HCT116 (cell line): ENCODE data around the gene ZNF532. TPM values are rescaled to one million over a fixed set of nuclear protein-coding genes. Genes with fewer than 3 reads are reported as not detected.

Experiments used
- ATAC-seq: fragments of 200-7000 bp; cut with Tn5 transposase; 2 replicates; pipeline ENCODE4 v1.9.1; 2020; ENCODE audit warnings: mild to moderate bottlenecking, moderate library complexity
- BruUV-seq: library from RNA; stranded (reverse); fragments of 400-500 nt; replicated peaks from 2 replicates; lab custom pipeline; 2021; lab: Mats Ljungman, UMichigan
- CTCF ChIA-PET: fragments of 300-600 bp; sonication (Branson Sonifier 250); formaldehyde crosslinking; loops from one replicate; lab custom pipeline; 2021; ENCODE audit warnings: antibody characterized with exemption; lab: Charles Lee
- POLR2A ChIA-PET: fragments of 300-600, 350-600 bp; sonication (Branson Sonifier 250); formaldehyde crosslinking; loops from one replicate; lab custom pipeline; 2021; ENCODE audit warnings: antibody characterized with exemption; lab: Charles Lee
- RAD21 ChIA-PET, 2 experiments: fragments of 300-600 bp; sonication (Branson Sonifier 250); formaldehyde crosslinking; loops; one replicate each; lab custom pipeline; 2023; ENCODE audit warnings: low total read pairs in 2 of 2; ENCODE audit not compliant: uncharacterized antibody in 2 of 2, unreplicated experiment in 2 of 2, low non-redundant PET in 1 of 2; lab: Charles Lee
- DNase-seq: peaks from one replicate; pipeline ENCODE4 v3.0.0-alpha.2; 2010; ENCODE audit warnings: low read depth, low spot score
- H2AFZ ChIP-seq: fragments of 200-600 bp; shearing (Covaris generic), sonication (generic); 2 replicates; pipeline ENCODE4 v1.6.1; 2017; ENCODE audit warnings: low read depth, mixed run types, mixed read lengths, antibody characterized with exemption, low read length; ENCODE audit not compliant: poor library complexity, severe bottlenecking
- H3K27ac ChIP-seq: 2 replicates; pipeline ENCODE4 v1.5.1; 2012; ENCODE audit warnings: low read depth, low read length
- H3K27me3 ChIP-seq: fragments of 200-600 bp; sonication (generic); 2 replicates; pipeline ENCODE4 v1.6.1; 2016; ENCODE audit warnings: mixed run types, low read length, mixed read lengths; ENCODE audit not compliant: insufficient read depth
- H3K36me3 ChIP-seq, 2 experiments: fragments of 200-500 bp in 1 of 2; fragments of 200-600 bp in 1 of 2; sonication (Bioruptor generic) in 1 of 2; sonication (generic) in 1 of 2; 2 replicates each; pipeline versions ENCODE4 v1.5.1 to v1.6.1; 2014 to 2016; ENCODE audit warnings: low read length in 2 of 2, inconsistent platforms in 1 of 2, mixed read lengths in 1 of 2, mixed run types in 1 of 2; ENCODE audit not compliant: insufficient read depth in 2 of 2, control insufficient read depth in 1 of 2
- H3K4me1 ChIP-seq, 2 experiments: fragments of 200-600 bp in 1 of 2; sonication (generic) in 1 of 2; 2 replicates each; pipeline versions ENCODE4 v1.5.1 to v1.6.1; 2012 to 2017; ENCODE audit warnings: low read length in 2 of 2, inconsistent platforms in 1 of 2, mild to moderate bottlenecking in 1 of 2, mixed read lengths in 1 of 2, mixed run types in 1 of 2, moderate library complexity in 1 of 2; ENCODE audit not compliant: insufficient read depth in 2 of 2, control insufficient read depth in 1 of 2
- H3K4me2 ChIP-seq: fragments of 200-600 bp; sonication (generic); 2 replicates; pipeline ENCODE4 v1.6.1; 2017; ENCODE audit warnings: mixed run types, low read length, mixed read lengths
- H3K4me3 ChIP-seq, 2 experiments: fragments of 200-600 bp in 1 of 2; sonication (generic) in 1 of 2; replicated peaks in 1 of 2; 2 replicates each; pipeline ENCODE4 v1.5.1; 2011 to 2016; ENCODE audit warnings: low read length in 2 of 2, control low read depth in 1 of 2, low read depth in 1 of 2, mild to moderate bottlenecking in 1 of 2, mixed read lengths in 1 of 2, mixed run types in 1 of 2
- H3K79me2 ChIP-seq: fragments of 200-600 bp; sonication (generic); 2 replicates; pipeline ENCODE4 v1.6.1; 2017; ENCODE audit warnings: mild to moderate bottlenecking, mixed run types, low read length, moderate library complexity, mixed read lengths; ENCODE audit not compliant: insufficient read depth
- H3K9ac ChIP-seq: fragments of 200-600 bp; sonication (generic); 2 replicates; pipeline ENCODE4 v1.6.1; 2016; ENCODE audit warnings: low read length, mixed read lengths
- H3K9me2 ChIP-seq: fragments of 200-600 bp; sonication (generic), shearing (Covaris generic); 2 replicates; pipeline ENCODE4 v1.6.1; 2017; ENCODE audit warnings: mixed run types, mild to moderate bottlenecking, moderate library complexity; ENCODE audit not compliant: insufficient read depth
- H3K9me3 ChIP-seq, 2 experiments: fragments of 200-500 bp in 1 of 2; fragments of 200-600 bp in 1 of 2; sonication (Bioruptor generic) in 1 of 2; sonication (generic) in 1 of 2; 2 replicates each; pipeline ENCODE4 v1.6.1; 2014 to 2017; ENCODE audit warnings: low read length in 2 of 2, mixed read lengths in 2 of 2, inconsistent platforms in 1 of 2, low read depth in 1 of 2, mild to moderate bottlenecking in 1 of 2, mixed run types in 1 of 2, moderate library complexity in 1 of 2; ENCODE audit not compliant: control insufficient read depth in 1 of 2, insufficient read depth in 1 of 2
- H4K20me1 ChIP-seq: fragments of 200-600 bp; sonication (generic), shearing (Covaris generic); 2 replicates; pipeline ENCODE4 v1.6.1; 2017; ENCODE audit warnings: mixed run types, mild to moderate bottlenecking, moderate library complexity; ENCODE audit not compliant: insufficient read depth
- CBX3 ChIP-seq: IDR thresholded peaks from 2 replicates; pipeline ENCODE4 v1.6.1; 2012; ENCODE audit warnings: low read depth
- CEBPB ChIP-seq: IDR thresholded peaks from 2 replicates; pipeline ENCODE4 v1.6.1; 2012; ENCODE audit warnings: low read depth
- ELF1 ChIP-seq: IDR thresholded peaks from 2 replicates; pipeline ENCODE4 v1.6.1; 2012; ENCODE audit warnings: low read depth, borderline replicate concordance
- JUND ChIP-seq: IDR thresholded peaks from 2 replicates; pipeline ENCODE4 v1.6.1; 2012
- POLR2AphosphoS5 ChIP-seq: IDR thresholded peaks from 2 replicates; pipeline ENCODE4 v1.6.1; 2011; ENCODE audit warnings: mild to moderate bottlenecking, low read depth, low read length, moderate library complexity
- RAD21 ChIP-seq: IDR thresholded peaks from 2 replicates; pipeline ENCODE4 v1.6.1; 2012; ENCODE audit warnings: low read depth, mild to moderate bottlenecking
- TCF7L2 ChIP-seq: IDR thresholded peaks from 2 replicates; pipeline ENCODE4 v1.7.0; 2011; ENCODE audit warnings: borderline replicate concordance, inconsistent platforms; ENCODE audit not compliant: insufficient read depth, insufficient read length; ENCODE audit errors: extremely low read depth
- ZNF274 ChIP-seq: fragments of 200-500 bp; sonication (Bioruptor generic); IDR thresholded peaks from 2 replicates; pipeline ENCODE4 v1.6.1; 2014; ENCODE audit warnings: mild to moderate bottlenecking, low read depth, low read length, inconsistent platforms
- intact Hi-C: fragments of 100-400 bp; cut with micrococcal nuclease; formaldehyde crosslinking; loops from 2 replicates; pipeline ENCODE4 v1.10.0; 2022
- total RNA-seq: library from RNA; stranded (reverse); gene quantifications from one replicate; pipeline ENCODE4 v1.2.1, GENCODE V29; 2021; ENCODE audit not compliant: unreplicated experiment

ZNF532 gene
- total RNA-seq, 1 experiment from 2014 or later = 11.6 TPM

DNA sequence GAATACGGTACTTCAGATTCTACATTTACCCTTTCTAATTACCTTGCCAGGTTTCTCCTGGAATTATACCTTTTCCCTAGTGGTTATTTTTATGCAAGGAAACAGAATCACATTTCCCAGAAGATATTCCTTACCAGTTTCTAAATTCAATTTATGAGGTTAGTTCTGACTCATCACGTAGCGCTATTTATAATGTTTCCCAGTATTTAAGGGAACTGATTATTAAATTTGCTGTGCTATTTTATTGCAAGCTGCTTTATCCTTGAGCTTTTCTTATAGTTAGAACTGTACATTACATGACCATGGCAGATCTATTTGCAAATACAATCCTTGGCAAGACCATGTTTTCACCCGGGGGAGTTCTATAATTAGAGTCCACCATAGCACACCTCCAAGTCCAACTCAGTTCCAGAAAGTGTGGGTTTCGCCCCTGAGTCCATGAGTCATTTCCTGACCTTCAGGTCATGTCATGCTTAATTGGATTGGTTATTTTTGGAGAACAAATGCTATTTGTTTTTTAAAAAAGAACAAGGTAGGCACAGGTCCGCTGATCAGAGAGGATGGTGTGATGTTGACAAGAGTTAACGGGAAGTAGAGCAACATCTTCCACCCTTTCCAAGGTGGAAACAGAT, 126.6 kb downstream of the ZNF532 start (continued):
- no peak for TF ChIP-seq ELF1
- TF ChIP-seq POLR2AphosphoS5 = no peak
- 0 out of 2 replicates have a peak, but pooled peaks have one; percentile 15 for TF ChIP-seq RAD21

DNA sequence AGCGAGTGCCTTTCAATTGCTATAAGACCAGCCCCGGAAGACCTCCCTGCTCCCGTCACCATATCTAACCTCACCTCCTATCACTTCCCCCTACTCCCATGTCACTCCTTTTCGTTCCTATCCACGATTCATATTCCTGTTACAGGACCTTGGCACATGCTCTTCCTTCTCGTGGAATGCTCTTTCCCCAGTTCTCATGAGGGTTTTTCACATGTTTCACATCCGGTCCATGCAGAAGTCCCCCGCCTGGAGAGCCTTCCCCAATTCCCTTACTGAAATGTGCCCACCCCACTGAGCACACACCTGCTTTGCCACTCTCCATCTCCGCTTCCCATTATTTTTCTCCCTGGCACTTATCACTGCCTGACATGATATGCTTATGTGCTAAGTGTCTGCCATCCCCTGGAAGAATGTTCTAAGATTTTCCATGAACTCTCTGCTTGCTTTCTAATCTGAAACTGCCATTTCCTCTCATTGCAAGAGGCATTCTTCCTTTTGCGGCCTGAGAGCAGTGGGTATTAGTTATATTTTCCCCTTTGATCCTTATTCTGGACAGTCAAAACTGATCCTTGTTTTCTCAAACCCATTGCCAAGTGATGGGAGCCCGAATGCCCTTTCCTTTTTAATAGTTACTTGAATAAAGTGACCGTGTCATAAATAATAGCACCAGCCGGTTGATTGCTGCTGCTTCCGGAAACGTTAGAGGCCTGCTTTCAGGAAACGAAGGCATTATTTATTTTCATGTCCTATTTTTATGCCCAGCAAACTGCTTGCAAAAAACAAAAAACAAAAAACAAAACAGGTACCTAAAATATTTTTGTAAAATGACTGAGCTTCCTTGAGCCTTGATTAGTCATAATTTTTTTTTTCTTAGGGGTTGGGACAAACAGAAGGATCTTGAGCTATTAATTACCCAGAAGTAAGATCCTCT, 127.9 kb downstream of the ZNF532 start:
- no peaks in the 10 kb centered on the region; the same call in 1 of the 2 replicates for H3K9me2 ChIP-seq
- no peaks in the 10 kb centered on the region for H4K20me1 ChIP-seq
- no peak for ATAC-seq
- ChIA-PET CTCF (interaction anchor here (0.6 to 0.7 kb wide), 2 partner anchors 16 to 108 kb away, joined by 3 read pairs; no protein-coding TSS in a partner anchor), RAD21 (no interaction called here)
- H3K4me3 ChIP-seq = no peak overlapping the region
- H3K4me2 ChIP-seq = peak overlapping the region; percentile 55
- H3K79me2 ChIP-seq = no peaks in the 10 kb centered on the region
- peak overlapping the region; percentile 75 for H2AFZ ChIP-seq
- no peaks in the 10 kb centered on the region for H3K9me3 ChIP-seq
- no peaks in the 10 kb centered on the region for H3K36me3 ChIP-seq
- H3K27ac ChIP-seq = peak overlapping the region; percentile 5; the same call in 1 of the 2 replicates
- TF ChIP-seq JUND (no peak), CEBPB (no peak), TCF7L2 (no peak), CBX3 (no peak), ZNF274 (no peak)
- TF ChIP-seq, all 23 proteins: peak for 0
- Histone ChIP-seq H3K4me1 (peaks cover 4 to 39% of the 10 kb centered on the region in 2 experiments; a peak in 3 of 4 replicates), H3K27me3 (no peaks in the 10 kb centered on the region), H3K9ac (0 out of 2 replicates have a peak overlapping the region, but pooled peaks have one; percentile 1)
- POLR2A ChIA-PET = interaction anchor here (0.7 kb wide), 1 partner anchor 16 kb away, joined by 3 read pairs; no protein-coding TSS in a partner anchor
- no TSS peak for BruUV-seq
- no peak for DNase-seq
- intact Hi-C loops = no loop called here
